MM.1S (cell line): ENCODE measurements around the gene RND3.

ENCODE experiments used
- CTCF ChIP-seq: fragments of 300-600 bp; sonication (generic); IDR thresholded peaks from 2 replicates; pipeline ENCODE4 v1.5.1; 2016; ENCODE audit warnings: antibody characterized with exemption, low read length, mixed read lengths
- EZH2 ChIP-seq: fragments of 300-600 bp; sonication (generic); optimal IDR thresholded peaks from 2 replicates; pipeline ENCODE3; 2017; ENCODE audit warnings: low read depth, mild to moderate bottlenecking, antibody characterized with exemption, low read length, mixed read lengths
- EZH2phosphoT487 ChIP-seq: fragments of 300-600 bp; sonication (generic); IDR thresholded peaks from 2 replicates; pipeline ENCODE4 v1.6.1; 2018; ENCODE audit warnings: antibody characterized with exemption, low read length

- no peak for TF ChIP-seq CTCF
- TF ChIP-seq EZH2phosphoT487: no peak
- no peak for TF ChIP-seq EZH2
Measured at GRCh38 chr2:150513647-150514046, 26.2 kb upstream of the RND3 start.
